Lower leg skin (tissue), 4 donors: ENCODE data around the gene FASTK. TPM values are rescaled to one million over a fixed set of nuclear protein-coding genes. Genes with fewer than 3 reads are reported as not detected.
A peak's percentile ranks its signal among the peaks of the same experiment; 100 is the strongest.

Experiments used
- DNase-seq, 2 donors: peaks; one replicate each; pipeline ENCODE4 v3.0.0-alpha.2; 2019; ENCODE audit warnings: low spot score in 2 of 2
- H3K4me3 ChIP-seq: fragments of 200-600 bp; sonication (generic); 2 replicates; pipeline ENCODE4 v1.5.1; 2017; ENCODE audit warnings: mild to moderate bottlenecking, low read depth; ENCODE audit not compliant: poor library complexity, severe bottlenecking
- POLR2A ChIP-seq, 2 donors: fragments of 450-650 bp; IDR thresholded peaks; one replicate each; pipeline ENCODE4 v1.6.1; 2016 to 2017; ENCODE audit warnings: antibody characterized with exemption in 2 of 2, mild to moderate bottlenecking in 1 of 2, moderate library complexity in 1 of 2
- WGBS, 2 donors: methylation state at CpG; one replicate each; pipeline ENCODE4 v1.1.5; 2018; 5-methylcytosine and 5-hydroxymethylcytosine counted together
- intact Hi-C: fragments of 100-400 bp; cut with DNase I; formaldehyde crosslinking; loops from one replicate; pipeline ENCODE4 v1.15.0; 2023; ENCODE audit warnings: low total_unique reads
- total RNA-seq, 4 donors: library from RNA; depleted of rRNA; stranded (reverse); fragments of >200 nt; gene quantifications; one replicate each; pipeline ENCODE4 v1.1.0, GENCODE V29; 2016
- TF ChIP-seq, protein P1 (sequence below), 3 donors: fragments of 450-650 bp; IDR thresholded peaks; one replicate each; pipeline ENCODE4 v1.5.1; 2016; ENCODE audit warnings: antibody characterized with exemption in 3 of 3, mild to moderate bottlenecking in 3 of 3, moderate library complexity in 2 of 3

Gene FASTK
- total RNA-seq, 4 donors from 2014 or later, result 47.4 to 80.7 (median 69.0) TPM

DNA sequence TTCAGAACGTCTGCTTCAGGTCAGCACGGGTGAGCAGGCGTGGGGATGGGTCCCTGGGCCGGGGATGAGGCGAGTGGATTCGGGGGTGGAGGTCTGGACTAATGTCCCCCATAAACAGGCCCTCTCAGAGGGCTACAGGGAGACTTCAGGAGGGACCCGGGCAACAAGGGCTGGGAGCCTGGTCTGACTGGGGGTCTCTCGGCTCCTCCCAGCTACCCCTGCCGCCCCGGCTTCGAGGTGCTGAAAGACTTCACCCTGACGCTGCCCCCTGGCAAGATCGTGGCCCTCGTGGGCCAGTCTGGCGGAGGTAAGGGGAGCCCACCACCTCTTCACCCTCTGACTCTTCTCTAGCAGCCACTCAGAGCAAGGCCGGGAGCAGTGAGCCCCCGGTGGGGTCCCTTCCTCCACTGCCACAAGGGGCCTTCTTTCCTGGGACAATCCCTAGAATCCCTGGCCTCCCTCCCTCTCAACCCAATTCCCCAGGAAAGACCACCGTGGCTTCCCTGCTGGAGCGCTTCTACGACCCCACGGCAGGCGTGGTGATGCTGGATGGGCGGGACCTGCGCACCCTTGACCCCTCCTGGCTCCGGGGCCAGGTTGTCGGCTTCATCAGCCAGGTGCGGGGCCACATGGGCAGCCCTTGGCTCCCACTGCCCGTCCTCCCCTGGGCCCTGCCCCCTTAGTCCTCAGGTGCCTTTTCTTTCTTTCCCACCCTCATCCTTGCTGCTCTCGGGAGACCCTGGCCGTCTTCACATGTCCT, 39.8 kb downstream of the FASTK start:
- WGBS, 2 donors, result 91 to 95% methylated on average over 30 of the region's 30 CpGs
- no peak for TF ChIP-seq POLR2A (IDR thresholded peaks at IDR 0.05)
- TF ChIP-seq, protein P1, sequence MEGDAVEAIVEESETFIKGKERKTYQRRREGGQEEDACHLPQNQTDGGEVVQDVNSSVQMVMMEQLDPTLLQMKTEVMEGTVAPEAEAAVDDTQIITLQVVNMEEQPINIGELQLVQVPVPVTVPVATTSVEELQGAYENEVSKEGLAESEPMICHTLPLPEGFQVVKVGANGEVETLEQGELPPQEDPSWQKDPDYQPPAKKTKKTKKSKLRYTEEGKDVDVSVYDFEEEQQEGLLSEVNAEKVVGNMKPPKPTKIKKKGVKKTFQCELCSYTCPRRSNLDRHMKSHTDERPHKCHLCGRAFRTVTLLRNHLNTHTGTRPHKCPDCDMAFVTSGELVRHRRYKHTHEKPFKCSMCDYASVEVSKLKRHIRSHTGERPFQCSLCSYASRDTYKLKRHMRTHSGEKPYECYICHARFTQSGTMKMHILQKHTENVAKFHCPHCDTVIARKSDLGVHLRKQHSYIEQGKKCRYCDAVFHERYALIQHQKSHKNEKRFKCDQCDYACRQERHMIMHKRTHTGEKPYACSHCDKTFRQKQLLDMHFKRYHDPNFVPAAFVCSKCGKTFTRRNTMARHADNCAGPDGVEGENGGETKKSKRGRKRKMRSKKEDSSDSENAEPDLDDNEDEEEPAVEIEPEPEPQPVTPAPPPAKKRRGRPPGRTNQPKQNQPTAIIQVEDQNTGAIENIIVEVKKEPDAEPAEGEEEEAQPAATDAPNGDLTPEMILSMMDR (IDR thresholded peaks at IDR 0.05), result no peak

DNA sequence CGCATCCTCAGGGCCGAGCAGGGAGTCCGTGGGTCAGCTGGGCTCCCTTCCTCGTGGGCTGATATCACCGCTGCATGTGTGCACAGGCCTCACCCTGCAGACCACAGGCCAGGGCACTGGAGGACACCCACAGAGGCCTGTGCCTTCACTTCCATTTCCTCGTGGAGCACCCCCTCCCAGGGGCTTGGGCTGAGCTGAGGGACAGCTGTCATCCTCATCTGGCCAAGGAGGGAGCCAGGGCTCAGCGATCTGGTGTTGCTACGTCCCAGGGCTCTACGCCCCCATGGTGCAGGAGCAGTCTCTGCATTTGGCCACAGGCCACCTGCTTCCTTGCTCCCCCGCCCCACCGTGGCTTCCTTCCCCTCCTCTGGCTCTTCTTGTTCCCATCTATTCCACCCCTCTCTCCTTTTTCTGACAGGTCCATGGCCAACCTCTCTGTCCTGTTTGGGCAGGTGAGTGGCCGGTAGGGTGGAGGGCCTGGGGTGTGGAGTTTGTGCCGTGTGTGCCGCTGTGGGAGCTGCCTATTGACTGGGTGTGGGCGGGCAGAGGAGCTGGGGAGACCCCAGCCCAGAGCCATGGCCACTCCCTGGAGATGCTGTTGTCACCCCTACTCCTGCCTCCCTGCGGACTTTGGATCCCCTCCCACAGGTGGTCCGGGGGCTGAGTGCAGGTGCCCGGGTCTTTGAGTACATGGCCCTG, 40.6 kb downstream of the FASTK start:
- intact Hi-C loops, result no loop called here
- 74 to 77% methylated on average over 16 to 18 of the region's 18 CpGs for WGBS, 2 donors
- DNase-seq, result no peak
- no peak for TF ChIP-seq POLR2A (IDR thresholded peaks at IDR 0.05)
- TF ChIP-seq, protein P1 (IDR thresholded peaks at IDR 0.05), result no peak
- no peak overlapping the region for H3K4me3 ChIP-seq

More for the DNA sequence above, 39.8 kb downstream of the FASTK start:
- intact Hi-C loops, result no loop called here
- DNase-seq, result no peak
- no peak overlapping the region for H3K4me3 ChIP-seq

DNA sequence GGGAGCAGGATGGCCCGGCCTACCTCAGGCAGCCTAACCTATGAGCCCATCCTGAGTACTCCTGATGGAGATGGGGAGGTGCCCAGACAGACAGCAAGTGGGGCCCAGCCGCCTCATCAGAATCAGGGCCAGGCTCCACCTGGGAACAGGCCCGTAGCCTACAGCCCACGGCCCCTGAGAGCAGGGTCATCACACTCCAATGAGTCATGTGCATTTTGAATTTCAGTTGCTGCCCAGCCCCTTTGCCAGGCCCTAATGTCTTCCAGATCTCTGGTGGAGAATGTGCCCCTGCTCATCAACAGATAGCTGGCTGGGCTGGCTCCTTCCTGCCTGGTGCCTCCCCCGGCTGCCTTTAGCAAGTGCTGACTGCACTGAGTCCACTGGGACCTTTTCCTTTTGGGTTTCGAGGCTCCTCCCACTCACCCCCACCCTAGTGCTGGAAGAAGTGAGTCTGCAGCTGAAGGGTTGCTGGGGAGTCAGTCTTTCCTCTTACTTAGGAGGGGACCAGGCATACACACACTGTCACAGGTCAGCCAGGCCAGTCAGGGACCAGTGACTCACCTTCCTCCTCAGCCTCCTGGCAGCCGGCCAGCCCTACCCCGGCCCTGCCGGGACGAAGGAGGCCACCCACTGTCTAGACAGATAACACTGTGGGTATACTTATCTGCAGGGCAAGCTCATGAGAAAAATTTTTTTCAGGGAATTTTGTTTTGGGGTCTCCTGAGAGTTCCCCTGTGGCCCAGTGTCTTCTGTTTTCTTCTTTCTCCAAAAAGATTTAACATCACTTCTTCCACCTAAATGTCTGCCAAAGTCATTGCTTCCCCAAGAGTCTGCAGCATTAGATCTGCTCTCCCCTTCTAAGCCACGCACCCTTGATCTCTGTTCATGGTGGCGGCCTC, 41.4 kb downstream of the FASTK start:
- intact Hi-C loops, result no loop called here
- no peak overlapping the region for H3K4me3 ChIP-seq
- no peak for TF ChIP-seq POLR2A (IDR thresholded peaks at IDR 0.05)
- TF ChIP-seq, protein P1 (IDR thresholded peaks at IDR 0.05), result no peak
- DNase-seq, result peak in 1 of 2 donors; percentile 92
- 37 to 48% methylated on average over 12 of the region's 12 CpGs for WGBS, 2 donors

DNA sequence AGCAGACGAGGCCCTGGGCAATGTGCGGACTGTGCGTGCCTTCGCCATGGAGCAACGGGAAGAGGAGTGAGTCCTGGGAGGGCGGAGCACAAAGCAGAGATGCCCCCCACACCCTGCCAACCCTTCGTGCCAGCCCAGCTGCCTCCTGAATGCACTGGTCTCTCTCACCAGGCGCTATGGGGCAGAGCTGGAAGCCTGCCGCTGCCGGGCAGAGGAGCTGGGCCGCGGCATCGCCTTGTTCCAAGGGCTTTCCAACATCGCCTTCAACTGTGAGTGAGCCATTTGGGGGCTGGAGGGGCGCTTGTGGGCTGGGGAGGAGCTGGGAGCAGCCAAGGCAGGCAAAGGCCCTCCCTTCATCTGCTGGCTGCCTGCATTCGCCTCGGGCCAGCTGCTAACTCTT, 44.7 kb downstream of the FASTK start:
- no peak for DNase-seq
- H3K4me3 ChIP-seq, result no peak overlapping the region
- TF ChIP-seq, protein P1 (IDR thresholded peaks at IDR 0.05), result no peak
- no peak for TF ChIP-seq POLR2A (IDR thresholded peaks at IDR 0.05)
- intact Hi-C loops, result no loop called here
- 90 to 95% methylated on average over 12 to 14 of the region's 17 CpGs for WGBS, 2 donors

DNA sequence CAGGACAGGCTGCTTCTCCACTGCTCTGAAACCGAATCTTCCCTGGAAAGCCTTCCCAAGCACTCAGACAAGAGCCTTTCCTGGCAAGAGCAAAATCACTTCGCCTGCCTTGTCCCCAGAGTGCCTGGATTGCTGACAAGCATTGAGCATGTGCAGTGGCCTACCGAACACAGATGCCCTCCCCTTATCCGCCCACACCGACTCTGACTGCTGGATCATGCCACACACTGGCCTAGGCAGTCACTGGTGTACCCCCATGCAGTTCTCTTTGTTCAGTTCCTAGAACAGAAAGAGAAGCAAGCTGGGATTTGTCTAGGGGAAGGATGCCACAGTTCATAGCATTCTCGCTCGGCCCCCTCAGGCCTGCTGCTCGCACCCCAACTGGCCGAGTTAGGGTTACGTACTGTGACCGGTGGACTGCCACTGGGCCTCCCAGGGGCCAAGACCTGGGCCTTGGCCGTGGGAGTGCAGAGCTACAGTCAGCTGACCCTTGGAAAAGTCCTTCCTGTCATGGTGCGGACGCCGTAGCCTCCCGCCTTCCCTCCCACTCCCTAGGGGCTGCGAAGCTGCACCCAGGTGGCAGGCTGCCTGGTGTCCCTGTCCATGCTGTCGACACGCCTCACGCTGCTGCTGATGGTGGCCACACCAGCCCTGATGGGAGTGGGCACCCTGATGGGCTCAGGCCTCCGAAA, 45.4 kb downstream of the FASTK start:
- WGBS, 2 donors, result 89% methylated on average over 21 of the region's 21 CpGs
- no peak overlapping the region for H3K4me3 ChIP-seq
- no peak for TF ChIP-seq POLR2A (IDR thresholded peaks at IDR 0.05)
- TF ChIP-seq, protein P1 (IDR thresholded peaks at IDR 0.05), result no peak
- intact Hi-C loops, result no loop called here
- no peak for DNase-seq
